ENCODE results near the gene GNAI3.

The GNAI3 gene

DNA sequence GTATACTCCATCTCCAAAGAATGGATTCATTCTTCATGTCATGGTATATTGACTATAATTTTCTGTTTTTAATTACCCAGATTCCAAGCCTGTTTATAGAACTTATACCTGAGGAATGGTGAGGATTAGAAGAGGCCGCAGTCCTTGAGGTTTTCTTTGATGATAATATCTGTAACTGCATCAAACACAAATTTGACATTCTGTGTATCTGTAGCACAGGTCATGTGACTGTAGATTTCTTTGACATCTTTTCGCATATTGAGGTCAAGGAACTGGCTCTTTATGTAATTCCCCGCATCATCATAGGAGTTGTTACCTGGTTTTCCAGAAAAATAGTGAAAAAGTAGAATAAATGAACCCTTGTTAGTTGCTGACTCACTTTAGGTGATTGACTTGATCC lies 54.8 kb downstream of the GNAI3 start:
- DNase-seq: no peak

DNA sequence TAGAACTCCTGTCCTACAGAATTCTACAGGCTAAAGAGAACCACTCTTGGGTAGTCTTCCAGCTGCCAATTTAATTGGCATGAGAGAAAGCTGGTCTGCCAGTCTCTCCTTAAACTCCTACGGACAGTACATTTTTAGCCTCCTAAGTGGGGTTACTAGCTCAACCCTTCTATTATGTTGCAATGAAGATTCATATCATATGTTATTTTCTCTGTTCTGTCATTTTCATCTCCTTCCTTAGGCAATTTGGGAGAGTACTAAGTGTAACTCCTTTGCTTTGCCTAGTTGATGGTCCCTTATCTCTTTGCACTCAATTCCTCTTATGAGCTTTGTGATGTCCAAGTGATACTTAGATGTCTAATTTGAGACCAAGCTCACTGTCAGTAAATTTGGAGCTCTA lies 57.0 kb downstream of the GNAI3 start:
- no peak for DNase-seq

DNA sequence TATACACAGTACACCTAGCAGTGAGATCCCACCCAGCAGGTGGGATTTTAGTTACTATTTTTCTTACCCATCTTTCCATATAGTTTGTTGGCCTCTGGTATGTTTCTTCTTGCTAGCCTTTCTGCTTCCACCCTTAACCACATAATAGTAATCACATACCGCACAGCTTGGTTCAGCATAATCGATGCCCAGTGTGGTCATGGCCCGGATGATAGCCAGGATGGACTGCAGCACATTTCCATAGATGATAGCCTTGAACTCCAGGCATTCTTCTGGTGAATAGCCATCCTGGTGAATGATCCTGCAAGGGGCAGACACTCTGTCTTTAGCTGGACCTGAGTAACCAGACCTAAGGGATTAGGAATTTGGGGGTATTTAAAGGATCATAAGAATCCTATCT lies 61.5 kb downstream of the GNAI3 start:
- no peak for DNase-seq

DNA sequence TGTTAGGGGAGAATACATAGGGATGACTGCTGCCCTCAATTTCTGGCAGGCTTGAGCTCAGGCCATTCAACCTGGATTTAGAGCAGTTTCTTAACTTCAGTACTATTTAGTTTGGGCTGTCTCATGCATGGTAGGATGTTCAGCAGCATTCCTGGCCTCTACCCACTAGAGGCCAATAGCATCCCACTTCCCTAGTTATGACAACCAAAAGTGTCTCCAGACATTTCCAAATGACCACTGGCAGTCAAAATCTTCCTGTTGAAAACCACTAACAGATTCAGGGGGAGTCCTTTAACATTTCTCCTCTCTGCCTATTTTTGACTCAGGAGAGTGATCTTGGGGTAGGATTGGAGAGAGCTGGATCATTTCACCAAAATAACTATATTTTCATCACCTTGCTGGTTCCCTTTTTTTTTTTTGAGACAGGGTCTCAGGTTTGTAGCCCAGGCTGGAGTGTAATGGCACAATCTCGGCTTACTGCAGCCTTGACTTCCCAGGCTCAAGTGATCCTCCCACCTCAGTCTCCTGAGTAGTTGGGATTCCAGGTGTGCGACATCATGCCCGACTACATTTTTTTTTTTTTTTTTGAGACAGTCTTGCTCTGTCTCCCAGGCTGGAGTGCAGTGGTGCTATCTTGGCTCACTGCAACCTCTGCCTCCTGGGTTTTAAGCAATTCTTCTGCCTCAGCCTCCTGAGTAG lies 62.3 kb downstream of the GNAI3 start:
- no peak for DNase-seq

DNA sequence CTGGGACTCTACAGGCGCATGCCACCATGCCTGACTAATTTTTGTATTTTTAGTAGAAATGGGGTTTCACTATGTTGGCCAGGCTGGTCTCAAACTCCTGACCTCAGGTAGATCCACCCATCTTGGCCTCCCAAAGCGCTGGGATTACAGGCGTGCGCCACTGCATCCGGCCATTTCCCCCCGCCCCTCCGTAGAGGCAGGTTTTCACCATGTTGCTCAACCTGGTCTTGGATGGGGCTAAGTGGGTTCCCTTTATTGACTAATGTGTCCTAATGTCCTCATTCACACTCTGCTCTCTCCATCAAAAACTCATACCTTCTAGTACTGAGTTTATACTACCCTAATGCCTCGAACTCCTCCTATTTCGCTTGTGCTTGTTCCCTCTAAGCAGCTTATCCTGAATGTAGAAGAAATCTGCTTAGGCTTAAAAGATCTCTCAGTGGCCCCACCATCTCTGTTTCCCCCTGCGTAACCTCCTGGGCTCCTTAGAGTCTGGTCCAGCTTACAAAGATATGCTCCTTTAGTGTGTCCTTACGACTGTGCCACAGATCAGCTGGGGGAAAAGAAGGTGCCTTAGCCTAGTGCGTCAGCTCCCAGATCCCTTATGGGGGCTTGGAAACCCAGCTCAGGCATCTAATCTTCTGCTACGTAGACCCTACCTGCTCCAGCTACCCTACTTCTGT lies 63.0 kb downstream of the GNAI3 start:
- DNase-seq: no peak

DNA sequence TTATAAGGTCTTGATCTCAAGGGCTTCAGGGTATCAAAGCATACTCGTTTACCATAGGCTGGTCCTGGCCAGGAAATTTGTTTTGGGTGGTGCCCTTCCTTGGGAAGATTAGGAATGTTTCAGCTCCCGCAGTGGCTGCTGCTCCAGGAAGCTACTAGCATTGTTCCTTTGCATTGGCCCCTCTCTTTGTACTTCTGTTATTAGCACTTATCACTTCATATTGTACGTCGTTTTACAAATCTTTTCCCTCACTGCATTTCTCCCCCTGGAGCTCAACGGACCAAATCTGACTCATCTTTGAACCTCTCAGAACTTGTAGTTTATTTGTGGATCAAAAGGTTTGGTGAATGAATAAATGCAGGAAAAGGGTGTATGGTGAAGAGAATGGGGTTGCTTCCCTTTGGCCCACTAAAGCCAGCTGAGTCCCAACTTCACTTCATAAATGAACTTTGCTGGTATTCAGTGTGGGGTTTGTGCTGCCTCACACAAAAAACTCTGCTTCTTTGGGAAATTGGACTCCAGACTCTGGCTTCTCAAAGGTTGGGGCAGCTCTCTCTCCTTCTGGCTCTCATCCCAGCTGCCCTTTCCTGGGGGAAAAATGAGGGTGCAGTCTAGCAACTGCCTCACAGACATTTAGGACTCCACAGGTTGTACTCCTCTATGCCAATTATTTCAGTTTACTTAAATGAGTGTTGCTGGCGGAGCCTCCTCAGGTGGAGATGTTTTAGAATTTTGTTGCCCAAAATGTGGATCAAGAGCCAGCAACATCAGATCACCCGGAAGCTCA lies 65.1 kb downstream of the GNAI3 start:
- DNase-seq: no peak

DNA sequence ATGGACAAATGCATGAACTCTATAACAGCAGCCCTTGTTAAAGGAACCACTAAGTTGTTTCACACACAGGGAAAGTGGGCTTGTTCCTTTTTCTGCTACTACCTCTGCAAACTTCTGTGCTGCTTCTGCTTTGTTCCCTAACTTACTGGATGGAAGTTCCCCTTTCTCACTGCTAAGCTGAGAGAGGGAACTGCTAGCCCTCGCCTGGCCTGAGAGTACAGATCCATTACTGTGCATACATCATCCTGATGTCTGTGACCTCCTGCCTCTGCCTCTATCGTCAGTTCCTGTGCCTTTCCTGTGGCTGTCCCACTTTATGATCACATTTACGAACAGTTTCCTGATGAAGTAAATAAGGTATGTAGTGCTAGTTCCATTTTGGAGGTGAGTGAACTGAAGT lies 67.5 kb downstream of the GNAI3 start:
- DNase-seq: peak in 2 of 5 experiments; percentile 40 to 65

DNA sequence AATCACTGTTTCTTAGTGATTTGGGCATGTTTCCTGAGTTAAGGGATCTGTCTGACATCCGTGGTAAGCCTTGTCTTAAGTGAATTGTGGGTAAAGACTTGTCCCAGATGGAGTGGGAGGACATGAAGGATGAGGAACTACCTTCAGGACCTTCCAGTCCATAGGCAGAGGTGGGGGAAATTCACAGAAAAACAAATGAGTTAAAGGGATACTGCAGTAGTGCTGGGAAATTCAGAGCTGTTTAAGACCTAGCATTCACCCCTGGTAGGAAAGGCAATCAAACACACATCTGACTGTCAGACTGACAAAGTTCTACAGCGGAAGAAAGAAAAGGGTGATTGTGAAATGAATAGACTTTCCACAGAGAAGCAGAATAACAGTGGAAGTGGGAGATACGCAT lies 68.0 kb downstream of the GNAI3 start:
- DNase-seq: no peak

DNA sequence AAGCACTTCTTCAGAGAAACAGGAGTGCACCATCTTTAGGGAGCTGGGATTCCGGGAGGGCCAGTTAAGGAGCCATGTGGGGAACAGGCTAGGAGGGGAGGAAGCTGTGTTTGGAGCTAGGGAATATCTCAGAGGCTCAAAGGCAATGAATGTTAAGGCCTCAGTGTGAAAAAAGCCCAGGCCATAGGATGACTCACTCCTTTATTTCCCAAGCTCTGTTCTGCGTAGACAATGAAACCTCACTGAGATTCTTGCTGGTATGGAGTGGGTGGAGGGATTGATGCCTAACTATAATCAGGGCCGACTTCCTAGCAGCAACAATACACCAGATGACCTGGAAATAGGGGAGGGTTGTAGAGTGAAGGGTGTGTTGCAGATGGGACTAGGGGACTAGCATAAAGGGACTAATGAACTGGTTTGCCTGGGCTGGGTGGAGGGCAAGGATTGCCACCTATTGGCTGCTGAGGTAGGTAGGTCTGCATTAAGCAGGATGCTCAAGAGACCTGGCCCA lies 68.9 kb downstream of the GNAI3 start:
- peak in 1 of 5 experiments; percentile 43 for DNase-seq

DNA sequence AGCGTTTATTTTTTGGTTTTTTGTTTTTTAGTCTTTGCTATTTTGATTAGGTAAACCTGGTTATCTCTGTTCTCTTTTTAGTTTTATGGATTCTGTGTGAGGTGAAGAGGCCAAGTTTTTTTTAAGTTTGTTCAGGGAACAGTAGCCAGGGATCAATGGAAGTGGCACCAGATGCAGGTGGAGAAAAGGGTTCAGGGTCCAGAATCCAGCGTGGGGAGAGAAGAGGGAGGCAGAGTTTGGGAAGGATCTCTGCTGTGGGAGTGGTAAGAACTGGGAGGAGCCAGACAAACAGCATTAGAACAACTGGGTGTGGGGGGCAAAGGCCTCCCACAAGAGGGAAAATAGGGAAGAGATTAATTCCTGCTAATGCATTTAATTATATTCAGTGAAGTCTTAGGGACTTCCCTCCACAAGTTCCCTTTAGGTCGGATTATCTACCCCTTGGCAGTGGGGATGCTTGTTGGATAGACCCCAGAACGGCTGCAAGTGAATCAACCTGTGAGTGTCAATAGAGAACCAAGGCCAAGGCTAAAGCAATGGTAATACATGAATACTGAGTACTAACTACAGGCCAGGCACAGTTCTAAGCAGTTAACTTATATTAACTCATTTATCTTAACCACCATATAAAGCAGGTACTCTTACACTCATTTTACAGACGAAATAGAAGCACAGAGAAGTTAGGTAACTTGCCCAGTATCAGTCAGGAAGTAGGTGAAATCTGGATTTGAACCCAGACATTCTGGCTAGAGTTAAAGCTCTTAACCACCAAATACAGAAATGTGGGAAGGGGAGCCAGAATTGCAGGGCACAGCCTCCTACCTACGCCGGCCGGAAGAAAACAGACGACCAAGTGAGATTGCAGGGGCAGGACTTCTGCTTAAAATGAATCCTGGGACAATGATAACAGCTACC lies 70.5 kb downstream of the GNAI3 start:
- no peak for DNase-seq

DNA sequence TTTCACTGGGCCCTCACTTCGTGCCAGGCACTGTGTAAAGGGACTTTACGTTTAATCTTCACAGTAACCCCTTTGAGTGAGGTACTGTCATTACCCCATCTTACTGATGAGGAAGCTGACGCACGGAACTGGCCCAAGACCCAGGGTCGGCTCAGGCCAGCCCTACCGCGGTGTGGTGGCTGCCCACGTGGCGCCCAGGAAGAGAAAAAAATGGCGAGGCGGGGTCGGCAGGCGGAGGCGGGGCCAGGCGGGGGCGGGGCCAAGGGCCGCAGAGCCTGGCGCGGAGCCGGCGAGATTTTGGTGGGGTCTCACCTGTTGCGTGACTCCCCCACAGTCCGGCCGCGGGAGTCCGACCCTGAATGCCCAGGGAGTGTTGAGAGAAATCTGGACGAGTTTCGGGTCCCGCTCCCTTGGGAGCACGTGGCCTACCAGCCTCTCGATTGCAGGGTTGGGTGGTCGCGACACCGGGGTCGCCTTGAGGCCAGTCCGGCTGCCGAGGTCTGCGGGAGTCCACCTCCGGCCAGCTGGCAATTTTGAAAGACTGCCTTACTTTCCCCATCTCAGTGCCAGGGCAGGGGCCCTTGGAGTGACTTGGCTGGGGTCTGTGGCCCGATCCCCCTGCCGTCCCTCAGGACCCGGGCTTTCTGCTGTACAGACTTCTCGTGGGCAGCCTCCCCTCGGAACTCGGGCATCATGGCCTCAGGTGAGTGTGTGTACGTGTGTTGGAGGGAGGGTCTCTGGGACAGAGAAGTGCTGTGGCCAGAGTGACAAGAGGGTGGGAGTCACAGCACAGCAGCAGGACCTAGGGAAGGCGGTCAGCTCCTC lies 71.4 kb downstream of the GNAI3 start, which contains the start of the genes AMPD2 and GNAT2:
TSS of gene AMPD2 (plus strand) at position 262 of the 825 bp plus-strand sequence. CDS start 1,339 bp downstream, outside the sequence.
TSS of gene GNAT2 (minus strand) at position 41 of the 825 bp plus-strand sequence. CDS start 6,746 bp downstream, outside the sequence.
- DNase-seq: peak; percentile 59 to 78 (median 66)

DNA sequence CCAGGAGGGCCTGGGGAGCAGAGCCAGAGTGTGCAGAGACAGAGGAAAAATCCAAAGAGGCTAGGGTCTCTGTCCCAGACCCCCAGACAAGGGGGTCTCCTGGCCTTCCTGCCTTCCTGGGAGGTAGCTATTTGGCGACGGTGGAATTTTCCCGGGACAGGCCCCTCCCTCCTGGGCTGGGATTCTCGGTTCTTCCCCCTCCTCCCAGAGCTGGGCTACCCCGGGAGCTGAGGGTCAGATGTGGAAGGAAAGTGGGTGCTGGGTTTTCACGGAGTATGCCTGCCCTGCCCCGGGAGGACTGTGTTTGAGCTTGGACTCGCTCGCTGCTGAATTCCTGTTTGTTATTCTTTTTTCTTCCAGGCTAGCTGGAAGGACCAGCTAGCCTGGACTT lies 72.0 kb downstream of the GNAI3 start:
- no peak for DNase-seq

DNA sequence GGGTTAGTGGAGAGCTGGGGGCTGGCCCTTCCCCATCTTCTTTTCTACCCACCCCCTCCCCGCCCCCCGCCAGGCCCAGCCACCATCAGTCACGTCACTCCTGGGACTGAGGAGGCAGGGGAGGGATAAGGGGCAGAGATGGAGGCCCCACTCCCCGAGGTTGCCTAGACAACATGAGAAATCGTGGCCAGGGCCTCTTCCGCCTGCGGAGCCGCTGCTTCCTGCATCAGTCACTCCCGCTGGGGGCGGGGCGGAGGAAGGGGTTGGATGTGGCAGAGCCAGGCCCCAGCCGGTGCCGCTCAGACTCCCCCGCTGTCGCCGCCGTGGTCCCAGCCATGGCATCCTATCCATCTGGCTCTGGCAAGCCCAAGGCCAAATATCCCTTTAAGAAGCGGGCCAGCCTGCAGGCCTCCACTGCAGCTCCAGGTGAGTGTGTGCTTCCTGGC lies 72.4 kb downstream of the GNAI3 start:
- peak; percentile 92 to 98 (median 97) for DNase-seq

DNA sequence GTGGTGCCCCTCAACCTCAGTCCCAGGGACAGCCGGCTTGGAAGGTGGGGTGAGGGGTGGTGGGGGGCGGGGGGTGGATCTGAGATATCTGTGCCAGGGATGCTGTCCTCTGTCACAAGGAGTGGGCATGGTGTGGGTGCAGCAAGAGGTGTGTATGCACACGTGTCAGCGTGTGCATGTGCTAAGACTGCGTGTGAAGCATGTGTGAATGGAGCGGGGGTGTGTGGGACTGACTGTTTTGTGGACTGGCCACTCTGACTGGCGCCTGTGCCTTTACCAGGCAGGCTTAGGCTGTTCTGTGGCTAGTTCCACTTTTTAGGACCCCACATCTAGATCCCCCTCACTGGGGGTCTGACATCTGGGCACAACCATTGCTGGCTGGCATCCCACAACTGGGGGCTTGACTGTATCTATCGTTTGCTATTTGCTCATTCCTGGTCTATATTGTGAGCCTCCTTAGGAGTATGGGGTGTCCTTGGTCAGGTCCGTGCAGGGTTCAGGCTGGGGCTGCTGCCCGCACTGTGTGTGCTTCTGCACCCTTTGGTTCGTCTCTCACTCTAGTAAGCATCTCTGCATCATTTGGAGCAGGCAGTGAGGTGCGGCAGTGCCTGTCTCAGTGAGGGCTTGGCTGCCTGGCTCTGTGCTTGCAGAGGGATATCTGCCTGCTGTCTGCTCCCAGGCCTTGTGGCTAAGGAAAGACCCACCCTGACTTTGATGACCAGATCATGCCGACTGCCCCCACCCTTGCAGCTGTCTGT lies 73.1 kb downstream of the GNAI3 start:
- peak in 1 of 5 experiments; percentile 58 for DNase-seq

DNA sequence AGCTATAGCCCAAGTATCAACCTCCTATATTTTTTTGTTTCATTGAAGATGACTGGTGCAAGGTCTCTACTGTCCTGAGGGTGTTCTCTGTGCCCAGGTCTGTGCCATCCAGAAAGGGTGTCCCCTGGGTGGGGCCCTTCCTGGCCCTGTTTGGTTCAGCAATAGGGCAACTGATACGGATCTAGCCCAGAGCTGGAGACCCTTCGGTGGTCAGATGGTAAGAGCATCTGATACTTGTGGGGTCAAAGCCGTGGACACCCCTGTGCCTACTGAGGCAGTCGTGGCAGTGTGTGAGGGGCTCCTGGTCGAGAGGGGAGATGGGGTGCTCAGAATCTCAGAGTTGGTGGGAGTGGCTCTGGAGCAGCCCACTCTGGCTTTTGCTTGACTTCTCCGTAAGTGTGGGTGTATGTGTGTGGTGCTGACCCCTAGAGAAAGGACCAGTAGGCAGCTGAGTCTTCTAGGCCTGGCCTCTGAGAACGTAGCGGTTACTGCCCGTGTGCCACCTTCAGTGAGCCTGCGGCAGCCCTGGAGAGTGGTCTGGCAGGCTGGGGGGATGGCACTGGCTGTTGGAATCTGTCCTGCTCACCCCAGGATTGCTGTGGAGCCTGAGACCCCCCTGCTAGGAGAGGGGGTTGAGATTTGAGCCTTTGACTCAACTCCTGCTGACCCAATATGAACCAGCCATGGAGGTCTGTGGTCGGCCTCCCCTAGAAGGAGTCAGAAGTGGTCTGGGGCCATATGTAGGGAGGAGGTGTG lies 73.9 kb downstream of the GNAI3 start:
- no peak for DNase-seq

DNA sequence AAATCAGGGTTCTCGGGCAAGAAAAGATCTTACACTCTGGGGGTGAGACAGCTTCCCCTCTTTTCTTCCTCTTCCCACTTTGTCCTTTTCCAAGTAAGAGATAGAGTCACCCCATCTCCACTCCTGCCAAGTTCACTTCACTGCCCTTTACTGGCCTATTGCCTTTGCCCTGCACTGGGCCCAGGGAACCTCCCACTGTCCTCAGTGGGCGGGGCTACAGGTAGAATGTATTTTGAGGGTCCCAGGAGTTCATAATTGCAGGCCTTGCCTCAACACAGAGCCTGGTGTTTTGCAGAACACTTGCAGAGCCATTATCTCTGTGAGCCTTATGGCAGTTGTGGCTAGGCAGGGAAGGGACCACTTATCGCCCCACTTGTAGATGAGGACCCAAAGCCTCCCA lies 74.5 kb downstream of the GNAI3 start:
- DNase-seq: no peak

DNA sequence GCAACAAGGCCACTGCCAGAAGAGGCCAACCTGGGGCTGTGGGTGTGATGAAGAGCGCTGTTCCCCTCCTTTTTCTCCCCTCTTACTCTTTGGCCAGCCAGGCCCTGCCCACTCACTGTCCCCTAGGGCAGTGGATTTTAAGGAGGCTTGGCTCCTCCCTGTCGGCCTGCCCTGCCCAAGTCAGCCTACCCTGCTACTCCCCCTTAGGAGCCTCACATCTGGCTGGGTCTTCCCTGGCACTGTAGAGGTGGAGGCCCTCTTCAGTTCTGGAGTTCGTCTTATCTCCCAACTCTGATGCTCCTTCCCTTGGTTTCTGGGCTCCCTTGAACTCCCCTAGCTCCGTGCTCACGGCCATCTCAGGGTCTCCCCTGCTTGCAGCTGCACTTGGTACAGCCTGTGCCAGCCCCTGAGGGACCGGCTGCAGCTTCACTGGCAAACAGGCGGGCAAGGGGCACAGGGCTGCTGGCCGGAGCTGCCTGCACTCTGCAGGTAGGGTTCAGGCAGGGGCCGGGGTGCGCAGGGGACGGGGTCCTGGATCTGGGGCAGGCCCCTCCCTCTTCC lies 75.3 kb downstream of the GNAI3 start:
- DNase-seq: no peak

DNA sequence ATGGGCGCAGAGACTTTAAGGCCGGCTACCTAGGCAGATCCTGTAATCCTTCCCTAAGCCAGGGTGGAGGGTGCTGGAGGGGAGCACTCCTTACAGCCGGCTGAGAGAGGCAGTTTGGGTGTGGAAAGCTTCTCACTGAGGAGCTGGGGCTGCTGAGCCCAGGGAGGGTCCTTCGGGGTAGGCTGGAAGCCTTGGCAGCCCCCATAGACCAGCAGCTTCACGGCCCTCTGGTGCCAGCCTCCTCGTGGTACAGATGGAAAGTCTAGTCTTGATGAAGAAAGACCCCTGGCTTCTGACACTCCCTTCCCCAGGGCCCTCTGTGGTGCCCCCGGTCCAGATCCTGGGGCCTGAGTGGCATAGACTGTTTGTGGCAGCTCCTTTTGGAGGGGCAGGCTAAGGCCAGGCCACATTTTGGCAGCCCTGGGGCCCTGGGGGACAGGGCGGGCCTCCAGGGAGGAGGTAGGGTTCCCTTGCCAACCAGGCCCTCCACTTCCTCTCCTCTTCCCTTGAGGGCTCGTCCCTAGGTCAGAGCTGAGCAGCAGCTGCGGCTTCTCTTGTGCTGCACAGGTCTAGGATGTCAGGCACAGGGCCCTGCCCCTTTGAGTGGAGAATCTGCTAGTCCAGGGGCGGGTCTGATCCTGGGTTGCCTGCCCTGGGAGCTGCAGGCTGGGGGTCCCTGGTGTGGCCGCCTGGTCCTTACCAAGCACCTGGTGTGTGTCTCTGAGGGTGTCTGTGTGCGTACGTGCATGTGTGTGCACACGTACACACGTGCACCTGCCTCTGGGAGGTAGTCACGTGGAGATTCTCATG lies 76.0 kb downstream of the GNAI3 start:
- peak in 1 of 5 experiments; percentile 38 for DNase-seq
